Measurements from ENCODE around the gene ATP5F1B.

- no peak for TF ChIP-seq CTCF (IDR thresholded peaks at IDR 0.05)
- no peak for TF ChIP-seq POLR2A (IDR thresholded peaks at IDR 0.05)
These were observed 41.4 kb downstream of the ATP5F1B start for GRCh38 chr12:56604355-56604754.
